ENCODE results near the gene IL6ST.

- TF ChIP-seq EZH2 (IDR thresholded peaks at IDR 0.05; ENCODE audit: low read length, missing control alignments) (no peak), CTCF (conservative IDR thresholded peaks at IDR 0.05 in 1 of 2, IDR thresholded peaks at IDR 0.05 in 1 of 2; ENCODE audit: low read depth in 1 of 2, low read length in 2 of 2) (no peak)
Observed at GRCh38 chr5:55993013-55993412, 1.8 kb downstream of the IL6ST start.

Data from fibroblast of lung (primary cell).